Measurements from ENCODE around the gene OTP. TPM values are rescaled to one million over a fixed set of nuclear protein-coding genes. Genes with fewer than 3 reads are reported as not detected.

The OTP gene
- polyA plus RNA-seq, 1 of the 3 experiments (the other 2 are of a cell fraction): not detected

DNA sequence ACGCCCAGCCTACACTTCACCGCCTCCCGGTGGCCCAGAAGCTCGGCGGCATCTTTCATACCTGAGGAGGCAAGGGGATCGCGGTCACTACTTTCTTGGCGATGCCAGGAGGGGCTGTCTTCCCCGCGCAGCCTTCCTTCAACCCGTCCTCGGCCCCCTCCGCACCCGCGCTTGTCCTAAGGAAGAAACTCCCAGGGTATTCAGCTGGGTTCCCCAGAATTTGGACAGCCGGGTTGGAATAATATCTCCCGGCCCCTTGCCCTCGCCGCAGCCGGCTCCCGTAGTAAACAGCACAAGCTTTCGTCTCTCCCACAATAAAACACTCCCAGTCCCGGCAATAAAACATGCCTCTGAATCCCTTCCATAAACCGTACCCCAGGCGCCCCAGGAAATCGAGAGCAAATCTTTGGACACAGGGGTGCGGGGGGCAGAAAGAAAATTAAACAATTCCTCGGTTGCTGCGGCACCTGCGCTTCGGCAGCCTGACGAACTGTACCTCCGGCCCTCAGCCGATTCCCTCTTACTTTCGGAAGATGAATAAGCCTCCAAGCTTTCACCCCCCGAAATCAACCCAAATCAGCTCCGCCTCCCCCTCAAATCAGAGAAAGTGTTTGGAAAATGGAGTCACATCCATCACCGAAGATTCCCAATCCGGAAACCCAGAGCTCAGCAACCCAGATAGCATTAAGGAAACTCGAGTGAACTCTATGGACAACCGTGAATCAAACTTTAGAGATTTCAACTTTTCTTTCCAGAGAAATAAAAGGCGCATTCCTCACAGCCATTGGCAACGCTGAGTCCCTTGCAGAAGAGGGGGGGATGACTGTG lies 1.1 kb downstream of the OTP start:
- no peak overlapping the region for H2AFZ ChIP-seq (ENCODE audit: low read depth)
- DNase-seq: peak; percentile 42
- POLR2A ChIA-PET: no interaction called here
- H3K27ac ChIP-seq (ENCODE audit: low read depth in 2 of 2, low read length in 1 of 2): no peak overlapping the region
- H3K9ac ChIP-seq: no peak overlapping the region
- peaks cover 7% of the 10 kb centered on the region for H3F3A ChIP-seq (replicated peaks; ENCODE audit: insufficient read depth)
- peaks cover 100% of the 10 kb centered on the region for H3K27me3 ChIP-seq (ENCODE audit: insufficient read depth)
- peak; percentile 98 for TF ChIP-seq EZH2phosphoT487 (IDR thresholded peaks at IDR 0.05; ENCODE audit: borderline replicate concordance, low read depth)
- no peak for TF ChIP-seq MEF2A (IDR thresholded peaks at IDR 0.05; ENCODE audit: borderline replicate concordance, low read depth)
- no peak for TF ChIP-seq NRF1 (IDR thresholded peaks at IDR 0.05; ENCODE audit: low read depth, low read length)
- TF ChIP-seq, protein P1, sequence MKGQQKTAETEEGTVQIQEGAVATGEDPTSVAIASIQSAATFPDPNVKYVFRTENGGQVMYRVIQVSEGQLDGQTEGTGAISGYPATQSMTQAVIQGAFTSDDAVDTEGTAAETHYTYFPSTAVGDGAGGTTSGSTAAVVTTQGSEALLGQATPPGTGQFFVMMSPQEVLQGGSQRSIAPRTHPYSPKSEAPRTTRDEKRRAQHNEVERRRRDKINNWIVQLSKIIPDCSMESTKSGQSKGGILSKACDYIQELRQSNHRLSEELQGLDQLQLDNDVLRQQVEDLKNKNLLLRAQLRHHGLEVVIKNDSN (IDR thresholded peaks at IDR 0.05; ENCODE audit: borderline replicate concordance, low read depth): no peak
- CTCF ChIA-PET: interaction anchor here (1.1 to 2.7 kb wide), 3 partner anchors 9 to 77 kb away, joined by 3 to 8 read pairs (median 6); no protein-coding TSS in a partner anchor
- H3K9me2 ChIP-seq: no peaks in the 10 kb centered on the region
- peaks cover 0 to 6% of the 10 kb centered on the region in 2 experiments; a peak in 1 of 4 replicates for H3K4me1 ChIP-seq (ENCODE audit: control insufficient read depth in 1 of 2, insufficient read depth in 2 of 2, low read depth in 1 of 2, low read length in 1 of 2)
- no peaks in the 10 kb centered on the region; the same call in 1 of the 2 replicates for H3K9me3 ChIP-seq
- H3K4me2 ChIP-seq: peak overlapping the region; percentile 20; the same call in 1 of the 2 replicates
- no peak overlapping the region for H3K4me3 ChIP-seq (ENCODE audit: low read depth in 2 of 2, low read length in 1 of 2)
- H4K20me1 ChIP-seq (ENCODE audit: insufficient read depth): peaks cover 6% of the 10 kb centered on the region; the same call in 1 of the 2 replicates
- no peaks in the 10 kb centered on the region for H3K79me2 ChIP-seq (ENCODE audit: insufficient read depth)
- WGBS (ENCODE audit: low lambda C conversion rate): 18% methylated on average over 32 of the region's 43 CpGs
- H3K36me3 ChIP-seq (replicated peaks in 1 of 2; ENCODE audit: control insufficient read depth in 1 of 2, insufficient read depth in 2 of 2, low read length in 1 of 2): no peaks in the 10 kb centered on the region

GRCh38 chr5:77636641-77637169 lies 1.8 kb downstream of the OTP start:
- Histone ChIP-seq H3K27me3 (ENCODE audit: insufficient read depth) (peaks cover 100% of the 10 kb centered on the region), H3K9me2 (no peaks in the 10 kb centered on the region), H3K79me2 (ENCODE audit: insufficient read depth) (no peaks in the 10 kb centered on the region), H3K4me3 (ENCODE audit: low read depth in 2 of 2, low read length in 1 of 2) (no peak overlapping the region; a peak in 1 of 4 replicates), H3K4me1 (ENCODE audit: control insufficient read depth in 1 of 2, insufficient read depth in 2 of 2, low read depth in 1 of 2, low read length in 1 of 2) (peaks cover 0 to 6% of the 10 kb centered on the region in 2 experiments; a peak in 1 of 4 replicates), H3K36me3 (replicated peaks in 1 of 2; ENCODE audit: control insufficient read depth in 1 of 2, insufficient read depth in 2 of 2, low read length in 1 of 2) (no peaks in the 10 kb centered on the region), H3K9me3 (no peaks in the 10 kb centered on the region; the same call in 1 of the 2 replicates), H3F3A (replicated peaks; ENCODE audit: insufficient read depth) (peaks cover 7% of the 10 kb centered on the region), H4K20me1 (ENCODE audit: insufficient read depth) (peaks cover 6% of the 10 kb centered on the region; the same call in 1 of the 2 replicates), H3K9ac (no peak overlapping the region), H2AFZ (ENCODE audit: low read depth) (no peak overlapping the region), H3K4me2 (0 out of 2 replicates have a peak overlapping the region, but pooled peaks have one; percentile 20), H3K27ac (ENCODE audit: low read depth in 2 of 2, low read length in 1 of 2) (no peak overlapping the region)
- ChIA-PET POLR2A (no interaction called here), CTCF (interaction anchor here (1.6 to 2.7 kb wide), 2 partner anchors 8 to 373 kb away, joined by 4 to 8 read pairs; no protein-coding TSS in a partner anchor)
- no peak for TF ChIP-seq REST (IDR thresholded peaks at IDR 0.05; ENCODE audit: low read depth, low read length)
- no peak for TF ChIP-seq POLR2AphosphoS5 (IDR thresholded peaks at IDR 0.05; ENCODE audit: low read depth, low read length)
- TF ChIP-seq MAX (IDR thresholded peaks at IDR 0.05; ENCODE audit: low read depth): no peak
- TF ChIP-seq, protein P2, sequence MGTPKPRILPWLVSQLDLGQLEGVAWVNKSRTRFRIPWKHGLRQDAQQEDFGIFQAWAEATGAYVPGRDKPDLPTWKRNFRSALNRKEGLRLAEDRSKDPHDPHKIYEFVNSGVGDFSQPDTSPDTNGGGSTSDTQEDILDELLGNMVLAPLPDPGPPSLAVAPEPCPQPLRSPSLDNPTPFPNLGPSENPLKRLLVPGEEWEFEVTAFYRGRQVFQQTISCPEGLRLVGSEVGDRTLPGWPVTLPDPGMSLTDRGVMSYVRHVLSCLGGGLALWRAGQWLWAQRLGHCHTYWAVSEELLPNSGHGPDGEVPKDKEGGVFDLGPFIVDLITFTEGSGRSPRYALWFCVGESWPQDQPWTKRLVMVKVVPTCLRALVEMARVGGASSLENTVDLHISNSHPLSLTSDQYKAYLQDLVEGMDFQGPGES (IDR thresholded peaks at IDR 0.05; ENCODE audit: low read depth, low read length): no peak
- TF ChIP-seq RXRA (IDR thresholded peaks at IDR 0.05; ENCODE audit: borderline replicate concordance, low read depth): no peak
- no peak for TF ChIP-seq SMC3 (IDR thresholded peaks at IDR 0.05; ENCODE audit: low read depth, low read length)
- TF ChIP-seq EP300 (IDR thresholded peaks at IDR 0.05; ENCODE audit: borderline replicate concordance in 1 of 2, low read depth in 1 of 2, low read length in 1 of 2): no peak
- no peak for TF ChIP-seq MXI1 (IDR thresholded peaks at IDR 0.05; ENCODE audit: low read depth, low read length)
- 7% methylated on average over 20 of the region's 34 CpGs for WGBS (ENCODE audit: low lambda C conversion rate)
- DNase-seq: peak; percentile 61

Data from SK-N-SH (cell line).